ENCODE results near the gene SPC24.

DNA sequence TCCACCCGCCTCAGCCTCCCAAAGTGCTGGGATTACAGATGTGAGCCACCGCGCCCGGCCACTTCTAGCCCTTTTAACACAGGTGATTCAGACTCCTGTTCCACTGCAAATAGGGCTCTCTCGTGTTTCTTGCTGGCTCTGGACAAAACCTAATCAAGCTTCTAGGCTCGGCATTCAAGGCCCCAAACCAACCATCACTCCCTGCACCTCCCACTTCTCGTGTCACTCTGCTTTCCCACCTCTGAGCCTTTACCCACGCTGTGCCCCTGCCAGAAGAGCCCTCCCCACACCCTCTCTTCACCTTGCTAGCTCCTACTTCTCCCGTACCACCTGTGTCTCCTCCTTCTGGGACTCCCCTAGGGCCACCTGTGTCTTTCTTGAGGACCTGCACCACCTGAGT is 22.0 kb upstream of the SPC24 start:
- TF ChIP-seq SP1 (IDR thresholded peaks at IDR 0.05) (no peak), BHLHE40 (IDR thresholded peaks at IDR 0.05; ENCODE audit: borderline replicate concordance) (no peak), L3MBTL2 (conservative IDR thresholded peaks at IDR 0.05) (no peak), TARDBP (IDR thresholded peaks at IDR 0.05) (no peak), ELF4 (IDR thresholded peaks at IDR 0.05) (no peak), FOXM1 (IDR thresholded peaks at IDR 0.05; ENCODE audit: borderline replicate concordance) (no peak), HDGF (IDR thresholded peaks at IDR 0.05; ENCODE audit: borderline replicate concordance) (no peak), LEF1 (IDR thresholded peaks at IDR 0.05; ENCODE audit: borderline replicate concordance) (no peak), FOXK2 (IDR thresholded peaks at IDR 0.05) (no peak)
- TF ChIP-seq, protein P1, sequence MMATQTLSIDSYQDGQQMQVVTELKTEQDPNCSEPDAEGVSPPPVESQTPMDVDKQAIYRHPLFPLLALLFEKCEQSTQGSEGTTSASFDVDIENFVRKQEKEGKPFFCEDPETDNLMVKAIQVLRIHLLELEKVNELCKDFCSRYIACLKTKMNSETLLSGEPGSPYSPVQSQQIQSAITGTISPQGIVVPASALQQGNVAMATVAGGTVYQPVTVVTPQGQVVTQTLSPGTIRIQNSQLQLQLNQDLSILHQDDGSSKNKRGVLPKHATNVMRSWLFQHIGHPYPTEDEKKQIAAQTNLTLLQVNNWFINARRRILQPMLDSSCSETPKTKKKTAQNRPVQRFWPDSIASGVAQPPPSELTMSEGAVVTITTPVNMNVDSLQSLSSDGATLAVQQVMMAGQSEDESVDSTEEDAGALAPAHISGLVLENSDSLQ (IDR thresholded peaks at IDR 0.05) = no peak
